HG02571 (cell line): ENCODE measurements around the gene TMEM213.
"Not testable (repeated sequence)": the region's sequence is repeated elsewhere in the genome, so short reads cannot be mapped to it uniquely, and the experiment has no call there.

Experiments
- ATAC-seq: cut with Tn5 transposase; IDR thresholded peaks from one replicate; pipeline ENCODE4 v1.9.1; 2021; ENCODE audit warnings: mild to moderate bottlenecking, moderate library complexity; ENCODE audit not compliant: unreplicated experiment

Gene TMEM213

GRCh38 chr7:138796038-138796615 is 1.7 kb upstream of the TMEM213 start:
- no peak for ATAC-seq

- not testable (repeated sequence) for ATAC-seq
Measured at GRCh38 chr7:138797046-138797445, 748 bp upstream of the TMEM213 start.

DNA sequence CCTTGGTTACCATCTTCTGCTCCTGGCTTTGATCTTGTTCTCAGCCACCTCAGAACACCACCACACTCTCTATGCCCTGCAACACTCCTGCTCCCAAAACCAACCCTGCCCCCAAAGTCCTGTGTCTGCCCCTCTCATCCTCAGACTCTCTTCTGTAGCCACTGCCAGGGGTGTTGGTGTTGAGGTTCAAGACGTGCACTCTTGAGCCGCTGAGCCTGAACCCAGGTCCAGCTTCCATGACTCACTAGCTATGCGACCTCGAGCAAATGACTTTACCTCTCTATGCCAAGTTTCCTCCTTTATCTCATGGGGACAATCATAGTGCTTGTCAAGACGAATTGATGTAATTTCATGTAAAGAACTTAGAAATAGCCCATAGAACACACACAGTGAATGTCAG is 1.0 kb downstream of the TMEM213 start:
- ATAC-seq = no peak

- ATAC-seq = no peak
Measured at GRCh38 chr7:138799336-138800000, 1.7 kb downstream of the TMEM213 start.

DNA sequence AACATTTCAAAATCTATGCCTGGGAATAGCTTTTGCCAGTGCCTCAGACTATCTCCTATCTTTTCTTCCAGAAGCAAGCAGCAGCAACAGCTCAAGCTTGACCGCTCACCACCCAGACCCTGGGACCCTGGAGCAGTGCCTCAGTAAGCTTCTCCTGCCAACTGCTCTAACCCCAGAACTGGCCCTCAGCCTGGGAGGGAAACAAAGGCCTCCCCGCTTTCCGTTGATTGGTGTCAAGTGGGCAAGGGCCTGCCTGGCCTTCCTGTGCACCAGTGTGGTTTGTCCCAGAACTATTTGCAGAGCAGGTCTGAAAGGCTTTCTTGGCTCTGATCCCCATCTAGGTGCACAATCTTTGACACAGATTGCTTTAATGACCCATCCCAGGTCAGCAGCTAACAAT is 3.5 kb downstream of the TMEM213 start:
- ATAC-seq = no peak

- ATAC-seq = no peak
Measured at GRCh38 chr7:138802706-138803105, 4.9 kb downstream of the TMEM213 start.

DNA sequence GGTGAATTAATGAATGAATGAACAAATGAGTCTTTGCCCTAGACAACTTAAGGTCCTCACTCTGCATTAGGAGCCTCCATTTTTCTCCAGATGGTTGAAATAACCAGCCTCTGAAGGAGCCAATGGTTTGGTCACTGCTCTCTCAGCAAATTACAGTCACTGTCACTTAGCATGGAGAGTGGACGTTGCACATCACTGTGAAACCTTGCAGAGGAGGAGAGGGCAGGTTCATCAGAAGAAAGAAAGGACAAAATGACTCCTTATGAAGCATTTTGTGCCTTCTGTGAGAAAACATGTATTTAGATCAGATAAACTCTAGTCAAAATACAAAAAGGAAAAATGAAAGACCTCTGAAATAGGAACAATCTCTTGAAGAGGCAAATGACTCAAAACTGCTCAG is 6.8 kb downstream of the TMEM213 start:
- ATAC-seq = no peak

DNA sequence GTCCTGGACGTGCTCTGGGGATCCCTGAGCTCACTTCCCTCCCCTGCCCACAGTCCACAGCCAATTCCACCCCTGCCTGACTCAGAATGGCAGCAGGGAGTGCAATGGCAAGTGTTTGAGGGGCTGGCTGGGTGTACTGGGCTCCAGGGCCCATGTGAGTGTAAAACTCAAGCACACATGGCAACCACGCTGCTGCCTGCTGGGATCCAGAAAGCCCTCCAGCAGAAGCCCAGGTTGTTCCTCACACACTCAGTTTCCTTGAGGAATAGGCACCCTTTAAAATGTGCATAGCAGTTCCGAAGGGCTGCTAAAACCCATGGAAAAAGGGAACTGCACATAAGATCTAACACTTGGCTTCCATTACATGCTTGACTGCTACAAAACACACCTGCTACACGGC is 11.6 kb downstream of the TMEM213 start:
- no peak for ATAC-seq

GRCh38 chr7:138811327-138811726 is 13.5 kb downstream of the TMEM213 start:
- ATAC-seq = not testable (repeated sequence)

DNA sequence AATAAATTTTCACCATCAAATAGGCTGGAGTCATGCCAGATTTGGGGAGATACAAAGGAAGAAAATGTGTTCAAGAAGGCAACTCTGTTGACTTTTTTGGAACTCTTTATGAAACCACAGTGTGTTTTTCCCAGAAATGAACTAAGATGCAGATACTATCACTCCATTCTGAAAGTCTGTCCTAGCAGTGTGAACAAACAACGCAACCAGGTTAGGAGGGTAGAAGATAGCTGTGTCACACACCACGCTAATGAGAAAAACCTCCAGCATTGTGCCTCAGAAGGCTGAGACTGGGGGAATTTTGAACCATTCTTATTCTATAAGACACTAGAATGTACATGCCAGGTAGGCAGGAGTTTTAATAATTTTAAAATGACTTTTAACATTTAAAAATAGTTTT is 16.2 kb downstream of the TMEM213 start:
- no peak for ATAC-seq

DNA sequence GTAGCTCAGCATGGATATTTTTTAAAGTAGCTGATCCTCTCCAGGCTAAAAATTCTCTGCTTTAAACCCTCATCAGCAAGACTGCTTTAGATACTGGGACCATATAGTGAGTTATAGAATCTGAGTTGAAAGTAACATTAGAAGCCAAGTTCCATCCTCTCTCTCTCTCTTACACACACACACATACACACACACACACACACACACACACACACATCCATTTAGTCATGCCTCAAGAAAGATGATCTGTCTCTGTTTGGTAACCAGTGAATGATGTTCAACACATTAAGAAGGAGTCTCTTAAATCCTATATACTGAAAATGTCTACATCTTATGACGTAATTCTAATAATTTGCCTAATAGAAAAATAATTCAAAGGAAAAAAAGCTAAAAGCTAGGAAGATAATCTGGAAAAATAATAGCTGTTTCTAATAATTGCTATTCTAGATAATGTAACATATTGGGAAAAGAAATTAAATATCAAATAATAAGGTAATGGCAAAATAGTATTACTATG is 17.1 kb downstream of the TMEM213 start:
- ATAC-seq = no peak

DNA sequence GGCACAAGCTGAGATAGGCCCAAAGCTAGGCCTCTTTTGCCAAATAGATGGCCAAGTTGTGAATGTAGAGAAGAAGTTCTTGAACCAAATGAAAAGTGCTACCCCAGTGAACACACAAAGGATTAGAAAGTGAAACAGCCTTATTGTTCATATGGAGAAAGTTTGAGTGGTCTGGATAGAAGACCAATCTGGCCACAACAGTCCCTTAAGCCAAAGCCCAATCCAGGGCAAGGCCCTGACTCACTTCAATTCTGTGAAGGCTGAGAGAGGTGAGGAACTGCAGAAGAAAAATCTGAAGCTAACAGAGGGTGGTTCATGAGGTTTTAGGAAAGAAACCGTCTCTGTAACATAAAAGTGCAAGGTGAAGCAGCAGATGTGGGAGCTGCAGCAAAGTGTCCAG is 18.9 kb downstream of the TMEM213 start:
- no peak for ATAC-seq

DNA sequence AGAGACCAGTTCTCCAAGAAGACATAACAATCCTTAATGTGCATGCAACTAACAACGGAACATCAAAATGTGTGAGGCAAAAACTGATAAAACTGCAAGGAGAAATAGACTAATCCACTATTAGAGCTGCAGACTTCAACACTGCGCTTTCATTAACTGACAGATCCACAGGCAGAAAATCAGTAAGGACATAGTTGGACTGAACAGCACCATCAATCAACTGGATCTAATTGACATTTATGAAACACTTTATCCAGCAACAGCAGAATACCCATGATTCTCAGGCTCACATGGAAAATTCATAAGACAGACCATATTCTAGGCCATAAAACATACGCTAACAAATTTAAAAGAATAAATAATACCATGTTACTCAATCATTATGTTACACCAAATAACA is 21.8 kb downstream of the TMEM213 start:
- ATAC-seq = no peak

DNA sequence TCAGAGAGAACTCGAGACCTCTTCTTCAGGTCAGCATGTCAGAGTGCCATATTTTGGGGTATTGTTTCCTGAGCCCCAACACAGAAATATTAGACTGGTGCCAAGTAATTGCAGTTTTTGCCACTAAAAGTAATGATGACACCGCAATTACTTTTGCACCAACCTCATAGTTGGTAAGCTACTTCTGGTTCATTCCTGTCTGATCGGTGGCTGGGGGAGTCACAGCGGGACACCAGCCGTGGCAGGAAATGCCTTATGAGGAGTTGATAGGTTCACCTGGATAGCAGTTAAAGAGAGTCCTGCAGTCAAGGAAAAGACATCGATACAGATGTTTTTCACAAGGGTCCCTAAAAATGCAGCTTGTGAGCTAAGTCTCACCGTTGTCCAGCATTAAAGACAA is 24.1 kb downstream of the TMEM213 start:
- ATAC-seq = no peak

GRCh38 chr7:138822867-138823535 is 25.2 kb downstream of the TMEM213 start:
- no peak for ATAC-seq

DNA sequence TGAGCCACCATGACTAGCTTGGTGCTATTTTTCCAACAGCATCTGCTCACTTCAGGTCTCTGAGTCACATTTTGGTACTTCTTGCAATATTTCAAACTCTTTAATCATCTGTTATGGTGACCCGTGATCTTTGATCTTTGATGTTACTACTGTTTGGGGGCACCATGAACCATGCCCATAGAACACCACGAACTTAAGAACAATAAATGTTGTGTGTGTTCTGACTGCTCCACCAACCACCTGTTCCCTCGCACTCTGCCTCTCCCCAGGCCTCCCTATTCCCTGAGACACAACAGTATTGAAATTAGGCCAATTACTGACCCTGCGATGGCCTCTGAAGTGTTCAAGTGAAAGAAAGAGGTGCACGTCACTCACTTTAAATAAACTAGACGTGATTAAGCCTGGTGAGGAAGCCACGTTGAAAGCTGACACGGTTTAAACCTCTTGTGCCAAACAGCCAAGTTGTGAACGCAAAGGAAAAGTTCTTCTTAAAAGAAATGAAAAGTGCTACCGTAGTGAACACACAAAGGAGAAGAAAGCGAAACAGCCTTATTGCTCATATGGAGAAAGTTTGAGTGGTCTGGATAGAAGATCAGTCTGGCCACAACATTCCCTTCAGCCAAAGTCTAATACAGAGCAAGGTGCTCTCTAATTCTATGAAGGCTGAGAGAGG is 27.4 kb downstream of the TMEM213 start:
- no peak for ATAC-seq

- ATAC-seq = no peak
Measured at GRCh38 chr7:138828302-138828701, 30.5 kb downstream of the TMEM213 start.

DNA sequence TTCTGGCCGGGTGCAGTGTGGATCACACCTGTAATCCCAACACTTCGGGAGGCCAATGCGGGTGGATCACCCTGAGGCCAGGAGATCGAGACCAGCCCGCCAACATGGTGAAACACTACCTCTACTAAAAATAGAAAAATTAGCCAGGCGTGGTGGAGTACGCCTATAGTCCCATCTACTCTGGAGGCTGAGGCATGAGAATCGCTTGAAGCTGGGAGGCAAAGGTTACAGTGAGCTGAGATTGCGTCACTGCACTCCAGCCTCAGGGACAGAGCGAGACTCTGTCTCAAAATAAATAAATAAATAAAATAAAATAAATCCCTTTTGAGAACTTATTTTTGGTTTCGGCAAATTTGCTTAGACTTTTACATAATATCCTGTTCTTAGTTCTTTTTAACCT is 31.5 kb downstream of the TMEM213 start:
- no peak for ATAC-seq

GRCh38 chr7:138832966-138833365 is 35.2 kb downstream of the TMEM213 start:
- no peak for ATAC-seq

- no peak for ATAC-seq
Measured at GRCh38 chr7:138833596-138833995, 35.8 kb downstream of the TMEM213 start.

DNA sequence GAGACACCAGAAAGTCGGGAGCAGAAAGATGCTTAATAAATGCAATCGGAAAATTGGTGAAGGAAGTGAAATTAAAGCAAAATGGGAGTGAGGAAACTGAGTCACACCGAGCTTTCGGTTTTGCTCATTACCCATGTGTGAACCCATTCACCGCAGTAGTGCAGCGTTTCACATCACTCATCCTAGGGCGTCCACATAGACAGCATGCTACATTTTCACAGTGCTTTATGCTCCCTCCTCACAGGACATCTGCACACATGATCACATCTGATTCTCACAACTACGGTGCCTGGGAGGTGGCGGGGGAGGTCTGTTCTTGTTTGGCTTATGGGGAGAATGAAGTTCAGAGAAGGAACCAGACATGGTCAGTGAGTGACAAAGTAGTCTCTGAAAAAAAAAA is 36.8 kb downstream of the TMEM213 start:
- no peak for ATAC-seq

GRCh38 chr7:138835087-138835486 is 37.3 kb downstream of the TMEM213 start:
- ATAC-seq = no peak
